Body of pancreas (tissue), 4 donors: Measurements from ENCODE around the gene ODF2L. TPM values are rescaled to one million over a fixed set of nuclear protein-coding genes. Genes with fewer than 3 reads are reported as not detected.

Source experiments
- ATAC-seq: fragments of 150-250 bp; one replicate; pipeline ENCODE4 v1.9.1; 2016
- DNase-seq, 4 donors: peaks; one replicate each; pipeline ENCODE4 v3.0.0-alpha.2; 2019
- H3K27ac ChIP-seq, 4 donors: fragments of 200-600 bp; sonication (generic); 1 replicate in 3 of 4; 2 replicates in 1 of 4; pipeline versions ENCODE4 v1.5.1 to v1.6.1; 2016 to 2019; ENCODE audit warnings: mild to moderate bottlenecking in 1 of 4, mixed read lengths in 1 of 4, moderate library complexity in 1 of 4
- H3K27me3 ChIP-seq, 2 donors: fragments of 200-600 bp; sonication (generic); one replicate each; pipeline ENCODE4 v1.6.0; 2016; ENCODE audit warnings: mild to moderate bottlenecking in 1 of 2
- H3K36me3 ChIP-seq, 2 donors: fragments of 200-600 bp; sonication (generic); replicated peaks in 1 of 2; 2 replicates each; pipeline ENCODE4 v1.5.1; 2016; ENCODE audit warnings: low read depth in 2 of 2; ENCODE audit not compliant: insufficient read depth in 1 of 2
- H3K4me1 ChIP-seq: fragments of 200-600 bp; sonication (generic); one replicate; pipeline ENCODE4 v1.6.0; 2016
- H3K4me3 ChIP-seq, 2 donors: fragments of 200-600 bp; sonication (generic); 1 replicate in 1 of 2; 2 replicates in 1 of 2; pipeline ENCODE4 v1.5.1; 2016 to 2019
- H3K9me3 ChIP-seq, 3 donors: fragments of 200-600 bp; sonication (generic); 1 replicate in 2 of 3; 2 replicates in 1 of 3; pipeline ENCODE4 v1.5.1; 2016
- CTCF ChIP-seq, 7 experiments: fragments of 450-650 bp in 4 of 7; fragments of 200-600 bp in 3 of 7; sonication (generic) in 3 of 7; IDR thresholded peaks; one replicate each; pipeline ENCODE4 v1.5.1; 2016 to 2019; ENCODE audit warnings: antibody characterized with exemption in 7 of 7
- POLR2A ChIP-seq, 3 donors: fragments of 450-650 bp; IDR thresholded peaks; one replicate each; pipeline ENCODE4 v1.6.1; 2016; ENCODE audit warnings: antibody characterized with exemption in 3 of 3, mild to moderate bottlenecking in 2 of 3
- WGBS, 2 donors: methylation state at CpG; one replicate each; pipeline ENCODE4 v1.1.5; 2017; 5-methylcytosine and 5-hydroxymethylcytosine counted together
- intact Hi-C: fragments of 100-400 bp; cut with DNase I; formaldehyde crosslinking; loops from one replicate; pipeline ENCODE4 v1.15.1; 2023
- total RNA-seq, 2 donors: library from RNA; depleted of rRNA; stranded (reverse); fragments of >200 nt; gene quantifications; one replicate each; pipeline ENCODE4 v1.1.0, GENCODE V29; 2016

The ODF2L gene
- 10 to 100 TPM; 22.3 to 34.3 TPM for total RNA-seq

- Histone ChIP-seq H3K27me3 (no peaks in the 10 kb centered on the region), H3K27ac (peak within 1 kb of the TSS; percentile 0 to 84 (median 72)), H3K9me3 (no peaks in the 10 kb centered on the region), H3K4me1 (no peaks in the 10 kb centered on the region), H3K36me3 (no peaks in the 10 kb centered on the region), H3K4me3 (peak within 1 kb of the TSS; percentile 74 to 91)
- peak; percentile 100 for ATAC-seq
- intact Hi-C loops: no loop called here
- WGBS, 2 donors: 0% methylated on average over 29 to 53 of the region's 56 CpGs
- TF ChIP-seq CTCF (IDR thresholded peaks at IDR 0.05) (no peak), POLR2A (IDR thresholded peaks at IDR 0.05) (peak; percentile 23 to 82 (median 75))
- DNase-seq: peak; percentile 88 to 94 (median 90)
These were observed at the start of gene ODF2L for GRCh38 chr1:86395751-86396497. ODF2L (minus strand) TSS chr1:86396323; CDS start chr1:86387027, 9,296 bp downstream.

- 85 to 93% methylated on average over 1 of the region's 1 CpG for WGBS, 2 donors
- H3K4me3 ChIP-seq: no peak overlapping the region
- no peaks in the 10 kb centered on the region for H3K4me1 ChIP-seq
- intact Hi-C loops: no loop called here
- H3K27ac ChIP-seq: no peak overlapping the region
- H3K27me3 ChIP-seq: no peaks in the 10 kb centered on the region
- ATAC-seq (no peak), DNase-seq (no peak)
- TF ChIP-seq CTCF (IDR thresholded peaks at IDR 0.05) (no peak), POLR2A (IDR thresholded peaks at IDR 0.05) (no peak)
- no peaks in the 10 kb centered on the region for H3K36me3 ChIP-seq
- no peaks in the 10 kb centered on the region for H3K9me3 ChIP-seq
These were observed 49.8 kb upstream of the ODF2L start for GRCh38 chr1:86445919-86446318.

- no peak overlapping the region for H3K27ac ChIP-seq
- H3K9me3 ChIP-seq: no peaks in the 10 kb centered on the region
- TF ChIP-seq POLR2A (IDR thresholded peaks at IDR 0.05): no peak
- TF ChIP-seq CTCF (IDR thresholded peaks at IDR 0.05): no peak
- no peaks in the 10 kb centered on the region for H3K36me3 ChIP-seq
- intact Hi-C loops: no loop called here
- H3K4me3 ChIP-seq: no peak overlapping the region
- WGBS, 2 donors: 35 to 42% methylated on average over 1 of the region's 1 CpG
- no peak for DNase-seq
- ATAC-seq: no peak
- H3K27me3 ChIP-seq: no peaks in the 10 kb centered on the region
- no peaks in the 10 kb centered on the region for H3K4me1 ChIP-seq
These were observed 45.9 kb upstream of the ODF2L start for GRCh38 chr1:86441997-86442396.

GRCh38 chr1:86441581-86441980 lies 45.5 kb upstream of the ODF2L start:
- H3K9me3 ChIP-seq: no peaks in the 10 kb centered on the region
- ATAC-seq (no peak), DNase-seq (no peak)
- H3K36me3 ChIP-seq: no peaks in the 10 kb centered on the region
- intact Hi-C loops: no loop called here
- TF ChIP-seq CTCF (IDR thresholded peaks at IDR 0.05): no peak
- TF ChIP-seq POLR2A (IDR thresholded peaks at IDR 0.05): no peak
- no peaks in the 10 kb centered on the region for H3K4me1 ChIP-seq
- WGBS, 2 donors: 47 to 52% methylated on average over 2 of the region's 2 CpGs
- no peaks in the 10 kb centered on the region for H3K27me3 ChIP-seq
- no peak overlapping the region for H3K27ac ChIP-seq
- H3K4me3 ChIP-seq: no peak overlapping the region

GRCh38 chr1:86436041-86436440 lies 39.9 kb upstream of the ODF2L start:
- Histone ChIP-seq H3K27me3 (no peaks in the 10 kb centered on the region), H3K4me3 (no peak overlapping the region), H3K36me3 (no peaks in the 10 kb centered on the region), H3K4me1 (no peaks in the 10 kb centered on the region), H3K9me3 (no peaks in the 10 kb centered on the region), H3K27ac (no peak overlapping the region)
- intact Hi-C loops: no loop called here
- no peak for ATAC-seq
- no peak for DNase-seq
- TF ChIP-seq POLR2A (IDR thresholded peaks at IDR 0.05) (no peak), CTCF (IDR thresholded peaks at IDR 0.05) (no peak)
- WGBS, 2 donors: 67 to 84% methylated on average over 2 of the region's 2 CpGs
